Measurements from ENCODE around the gene AFP.

- no peak for TF ChIP-seq POLR2A (IDR thresholded peaks at IDR 0.05; ENCODE audit: low read depth, low read length)
- TF ChIP-seq POLR2AphosphoS5 (IDR thresholded peaks at IDR 0.05; ENCODE audit: low read depth, low read length): no peak
- no peak for TF ChIP-seq TAF1 (IDR thresholded peaks at IDR 0.05; ENCODE audit: low read depth, low read length)
- no peak for TF ChIP-seq SPI1 (IDR thresholded peaks at IDR 0.05; ENCODE audit: low read depth, low read length)
- TF ChIP-seq PAX5 (IDR thresholded peaks at IDR 0.05; ENCODE audit: insufficient read depth, low read length, severe bottlenecking): no peak
- TF ChIP-seq POU2F2 (IDR thresholded peaks at IDR 0.05; ENCODE audit: low read depth, low read length): no peak
Measured at GRCh38 chr4:73485085-73485484, 49.1 kb downstream of the AFP start.

Data from GM12891 (cell line).